Measurements from ENCODE around the gene RABL6. TPM values are rescaled to one million over a fixed set of nuclear protein-coding genes. Genes with fewer than 3 reads are reported as not detected.

Gene RABL6
- total RNA-seq, 2 donors from 2014 or later: 159 to 206 TPM

GRCh38 chr9:136789523-136789937 is 18.2 kb upstream of the RABL6 start:
- no peaks in the 10 kb centered on the region for H3K9me3 Mint-ChIP-seq
- no peak for DNase-seq
- peaks cover 37% of the 10 kb centered on the region for H3K4me1 Mint-ChIP-seq
- Histone ChIP-seq H3K4me1 (ENCODE audit: control insufficient read depth, insufficient read depth, low read length) (peaks cover 24% of the 10 kb centered on the region), H3K27me3 (ENCODE audit: control insufficient read depth, insufficient read depth, low read length, poor library complexity, severe bottlenecking) (no peaks in the 10 kb centered on the region), H3K9ac (ENCODE audit: extremely low read depth, low read length, poor library complexity, severe bottlenecking) (peak overlapping the region; percentile 64), H3K27ac (ENCODE audit: low read depth, low read length) (peak overlapping the region; percentile 54), H3K9me3 (ENCODE audit: control insufficient read depth, low read length) (no peaks in the 10 kb centered on the region), H3K36me3 (ENCODE audit: control insufficient read depth, insufficient read depth, low read length) (peaks cover 21% of the 10 kb centered on the region), H3K4me3 (ENCODE audit: low read length) (peak overlapping the region; percentile 64)
- no peak for TF ChIP-seq CTCF (conservative IDR thresholded peaks at IDR 0.05)
- H3K27me3 Mint-ChIP-seq (ENCODE audit: insufficient read depth): no peaks in the 10 kb centered on the region
- H3K27ac Mint-ChIP-seq: peak overlapping the region; percentile 98
- H3K36me3 Mint-ChIP-seq (ENCODE audit: low read depth): peaks cover 15% of the 10 kb centered on the region
- H3K4me3 Mint-ChIP-seq: peak overlapping the region; percentile 41
- WGBS, 2 experiments (ENCODE audit: insufficient coverage in 1 of 2, insufficient read length in 1 of 2): 57 to 70% methylated on average over 3 of the region's 3 CpGs

DNA sequence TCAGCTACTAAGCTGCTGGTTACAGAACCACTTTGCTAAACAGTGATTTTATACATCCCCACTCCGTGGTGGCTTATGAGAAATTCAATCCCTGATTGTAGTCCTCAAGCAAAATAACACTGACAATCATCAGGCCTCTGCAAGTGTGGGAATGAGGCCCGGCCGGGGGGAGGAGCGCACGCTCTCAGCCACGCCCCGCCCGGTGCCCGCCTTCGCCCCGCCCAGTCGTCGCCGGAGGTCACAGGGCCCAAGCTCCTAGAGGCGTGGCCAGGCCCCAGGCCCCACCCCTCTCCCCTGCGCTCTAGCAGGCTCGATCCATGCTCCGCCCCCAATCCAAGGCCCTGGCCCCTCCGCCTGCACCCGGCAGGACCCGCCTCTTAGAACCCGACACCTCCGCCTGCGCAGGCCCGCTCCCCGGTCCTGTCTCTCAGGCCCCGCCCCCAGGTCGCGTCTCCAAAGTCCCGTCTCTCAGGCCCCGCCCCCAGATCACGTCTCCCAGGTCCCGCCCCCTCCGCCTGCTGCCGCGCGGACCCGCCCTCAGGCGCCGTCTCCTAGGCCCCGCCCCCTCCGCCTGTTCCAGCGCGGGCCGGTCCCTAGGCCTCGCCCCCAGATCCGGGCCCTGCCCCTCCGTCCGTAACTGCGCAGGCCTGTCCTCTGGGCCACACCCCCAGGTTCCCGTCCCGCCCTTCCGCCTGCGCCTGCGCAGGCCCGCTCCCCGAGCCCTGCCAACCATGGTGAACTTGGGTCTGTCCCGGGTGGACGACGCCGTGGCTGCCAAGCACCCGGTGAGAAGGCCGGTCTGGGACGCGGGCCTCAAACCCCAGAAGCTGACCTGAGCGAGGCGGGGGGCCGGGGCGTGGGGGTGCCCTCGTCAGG is 16.9 kb upstream of the RABL6 start, which contains the start of gene TMEM141:
Gene TMEM141, plus strand, starts transcription at position 705 of the 876 bp plus-strand sequence. Its CDS starts 27 bp downstream, at position 732.
- peaks cover 23% of the 10 kb centered on the region for H3K4me1 ChIP-seq (ENCODE audit: control insufficient read depth, insufficient read depth, low read length)
- no peaks in the 10 kb centered on the region for H3K9me3 Mint-ChIP-seq
- H3K27ac ChIP-seq (ENCODE audit: low read depth, low read length): peak within 1 kb of the TSS; percentile 84
- H3K4me3 ChIP-seq (ENCODE audit: low read length): peak within 1 kb of the TSS; percentile 87
- DNase-seq: peak; percentile 100
- TF ChIP-seq CTCF (conservative IDR thresholded peaks at IDR 0.05): no peak
- no peaks in the 10 kb centered on the region for H3K27me3 Mint-ChIP-seq (ENCODE audit: insufficient read depth)
- H3K27ac Mint-ChIP-seq: peak within 1 kb of the TSS; percentile 98
- H3K9me3 ChIP-seq (ENCODE audit: control insufficient read depth, low read length): no peaks in the 10 kb centered on the region
- H3K4me3 Mint-ChIP-seq: peak within 1 kb of the TSS; percentile 88
- 0 to 1% methylated on average over 21 to 70 of the region's 70 CpGs for WGBS, 2 experiments (ENCODE audit: insufficient coverage in 1 of 2, insufficient read length in 1 of 2)
- peaks cover 43% of the 10 kb centered on the region for H3K4me1 Mint-ChIP-seq
- peak within 1 kb of the TSS; percentile 91 for H3K9ac ChIP-seq (ENCODE audit: extremely low read depth, low read length, poor library complexity, severe bottlenecking)
- peaks cover 23% of the 10 kb centered on the region for H3K36me3 ChIP-seq (ENCODE audit: control insufficient read depth, insufficient read depth, low read length)
- no peaks in the 10 kb centered on the region for H3K27me3 ChIP-seq (ENCODE audit: control insufficient read depth, insufficient read depth, low read length, poor library complexity, severe bottlenecking)
- H3K36me3 Mint-ChIP-seq (ENCODE audit: low read depth): peaks cover 17% of the 10 kb centered on the region

- H3K4me3 Mint-ChIP-seq: peak overlapping the region; percentile 88
- peak; percentile 96 for DNase-seq
- peaks cover 23% of the 10 kb centered on the region for H3K36me3 ChIP-seq (ENCODE audit: control insufficient read depth, insufficient read depth, low read length)
- H3K9me3 ChIP-seq (ENCODE audit: control insufficient read depth, low read length): no peaks in the 10 kb centered on the region
- no peaks in the 10 kb centered on the region for H3K27me3 ChIP-seq (ENCODE audit: control insufficient read depth, insufficient read depth, low read length, poor library complexity, severe bottlenecking)
- TF ChIP-seq CTCF (conservative IDR thresholded peaks at IDR 0.05): peak; percentile 100
- H3K4me1 ChIP-seq (ENCODE audit: control insufficient read depth, insufficient read depth, low read length): peaks cover 28% of the 10 kb centered on the region
- no peaks in the 10 kb centered on the region for H3K27me3 Mint-ChIP-seq (ENCODE audit: insufficient read depth)
- no peak overlapping the region for H3K27ac ChIP-seq (ENCODE audit: low read depth, low read length)
- peaks cover 17% of the 10 kb centered on the region for H3K36me3 Mint-ChIP-seq (ENCODE audit: low read depth)
- 16% methylated on average over 19 to 29 of the region's 29 CpGs for WGBS, 2 experiments (ENCODE audit: insufficient coverage in 1 of 2, insufficient read length in 1 of 2)
- H3K9me3 Mint-ChIP-seq: no peaks in the 10 kb centered on the region
- peaks cover 51% of the 10 kb centered on the region for H3K4me1 Mint-ChIP-seq
- peak overlapping the region; percentile 87 for H3K4me3 ChIP-seq (ENCODE audit: low read length)
- H3K9ac ChIP-seq (ENCODE audit: extremely low read depth, low read length, poor library complexity, severe bottlenecking): peak overlapping the region; percentile 91
- peak overlapping the region; percentile 97 for H3K27ac Mint-ChIP-seq
These were observed 16.1 kb upstream of the RABL6 start for GRCh38 chr9:136791516-136792276.

All from endodermal cell (in vitro differentiated cells).